SK-N-MC (cell line): ENCODE measurements around the gene TTC28.
"Not testable (repeated sequence)": the region's sequence is repeated elsewhere in the genome, so short reads cannot be mapped to it uniquely, and the experiment has no call there.

Experiments
- DNase-seq: peaks from one replicate; pipeline ENCODE4 v3.0.0-alpha.2; 2011; ENCODE audit warnings: low read depth, low spot score
- H3K27ac ChIP-seq: fragments of 200-600 bp; sonication (generic); 2 replicates; pipeline ENCODE4 v1.5.1; 2016; ENCODE audit warnings: mixed run types
- H3K36me3 ChIP-seq: fragments of 200-600 bp; sonication (generic); 2 replicates; pipeline ENCODE4 v1.6.1; 2017; ENCODE audit warnings: antibody characterized with exemption, low read length, mixed read lengths; ENCODE audit not compliant: insufficient read depth
- H3K4me3 ChIP-seq: fragments of 200-600 bp; sonication (generic); 2 replicates; pipeline ENCODE4 v1.5.1; 2016
- H3K9ac ChIP-seq: fragments of 200-600 bp; sonication (generic); 2 replicates; pipeline ENCODE4 v1.8.0; 2017; ENCODE audit warnings: mixed run types, mixed read lengths; ENCODE audit not compliant: insufficient read length
- H3K9me3 ChIP-seq: fragments of 200-600 bp; sonication (generic); 2 replicates; pipeline ENCODE4 v1.6.1; 2017; ENCODE audit warnings: low read depth, mild to moderate bottlenecking, antibody characterized with exemption, low read length, moderate library complexity, mixed read lengths
- EZH2 ChIP-seq: fragments of 200-600 bp; sonication (generic); IDR thresholded peaks from one replicate; pipeline ENCODE4 v1.6.1; 2017; ENCODE audit warnings: antibody characterized with exemption
- FOXP2 ChIP-seq: optimal IDR thresholded peaks from 2 replicates; pipeline ENCODE3; 2011; ENCODE audit warnings: mild to moderate bottlenecking, moderate library complexity; ENCODE audit not compliant: insufficient read depth; ENCODE audit errors: extremely low read length, control extremely low read depth
- POLR2AphosphoS5 ChIP-seq: IDR thresholded peaks from 2 replicates; pipeline ENCODE4 v1.6.1; 2012; ENCODE audit warnings: mild to moderate bottlenecking, low read depth, low read length, borderline replicate concordance

The TTC28 gene

DNA sequence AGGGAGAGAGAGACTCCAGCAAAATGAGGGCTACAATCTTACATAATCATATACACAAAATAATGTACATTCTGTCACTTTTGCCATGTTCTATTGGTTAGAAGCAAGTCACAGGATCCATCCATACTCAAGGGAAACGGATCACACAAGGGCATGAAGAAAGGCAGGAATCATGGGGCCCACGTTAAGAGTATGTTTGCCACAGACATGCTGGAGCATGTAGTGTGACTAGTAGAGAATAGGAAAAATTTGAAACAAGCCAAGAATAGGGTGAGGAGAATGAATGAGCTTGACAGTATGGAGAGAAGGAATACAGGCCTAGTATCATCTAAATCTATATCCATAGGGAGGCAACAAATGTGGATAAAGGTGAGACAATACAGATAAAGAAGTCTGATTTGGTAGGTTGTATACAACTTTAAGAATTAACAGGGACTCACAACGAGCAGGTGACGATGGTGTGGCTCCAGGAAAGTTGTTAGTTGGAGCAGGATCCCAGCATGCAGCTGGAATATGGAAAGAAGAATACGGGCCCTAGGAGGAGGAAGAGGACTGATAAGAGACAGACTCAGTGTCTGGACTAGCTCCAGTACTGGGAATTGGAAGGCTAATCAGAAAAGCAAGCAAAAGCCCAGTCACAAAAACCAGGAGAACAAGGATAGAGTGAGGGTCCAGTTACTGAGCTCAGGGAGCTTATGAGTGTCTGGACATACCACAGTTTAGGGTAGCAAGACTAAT lies 458.8 kb downstream of the TTC28 start:
- no peak for TF ChIP-seq FOXP2
- TF ChIP-seq EZH2, result no peak
- no peak for TF ChIP-seq POLR2AphosphoS5
- H3K9ac ChIP-seq, result no peak overlapping the region
- H3K27ac ChIP-seq, result no peak overlapping the region
- H3K36me3 ChIP-seq, result no peaks in the 10 kb centered on the region
- DNase-seq, result no peak
- no peak overlapping the region for H3K4me3 ChIP-seq
- no peaks in the 10 kb centered on the region for H3K9me3 ChIP-seq

DNA sequence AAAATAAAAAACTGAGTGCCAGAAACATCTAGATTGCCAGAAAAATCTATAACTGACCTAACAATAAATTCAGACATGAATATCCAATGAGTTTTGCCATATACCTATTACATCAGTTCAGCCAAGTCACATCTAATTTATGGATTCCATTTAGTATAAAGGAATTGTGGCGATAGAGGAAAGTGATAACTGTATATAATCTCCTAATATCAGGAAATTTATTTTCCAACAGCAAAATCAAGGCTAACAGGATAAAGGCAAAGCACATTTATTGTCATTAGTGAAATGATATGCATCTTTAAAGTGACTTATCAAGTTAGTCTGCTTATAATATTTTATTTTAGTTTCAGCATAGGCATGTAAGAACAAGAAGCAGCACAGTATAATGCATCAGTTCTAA lies 462.4 kb downstream of the TTC28 start:
- Histone ChIP-seq H3K36me3 (no peaks in the 10 kb centered on the region), H3K4me3 (no peak overlapping the region), H3K9me3 (no peaks in the 10 kb centered on the region), H3K27ac (no peak overlapping the region), H3K9ac (no peak overlapping the region)
- no peak for DNase-seq
- no peak for TF ChIP-seq POLR2AphosphoS5
- no peak for TF ChIP-seq EZH2
- no peak for TF ChIP-seq FOXP2

DNA sequence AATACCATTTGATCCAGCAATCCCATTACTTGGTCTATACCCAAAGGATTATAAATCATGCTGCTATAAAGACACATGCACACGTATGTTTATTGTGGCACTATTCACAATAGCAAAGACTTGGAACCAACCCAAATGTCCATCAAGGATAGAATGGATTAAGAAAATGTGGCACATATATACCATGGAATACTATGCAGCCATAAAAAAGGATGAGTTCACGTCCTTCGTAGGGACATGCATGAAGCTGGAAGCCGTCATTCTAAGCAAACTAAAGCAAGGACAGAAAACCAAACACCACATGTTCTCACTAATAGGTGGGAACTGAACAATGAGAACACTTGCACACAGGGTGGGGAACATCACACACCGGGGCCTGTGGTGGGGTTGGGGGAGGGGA lies 464.9 kb downstream of the TTC28 start:
- H3K4me3 ChIP-seq, H3K9me3 ChIP-seq, H3K9ac ChIP-seq, DNase-seq, H3K36me3 ChIP-seq, H3K27ac ChIP-seq: not testable (repeated sequence)

DNA sequence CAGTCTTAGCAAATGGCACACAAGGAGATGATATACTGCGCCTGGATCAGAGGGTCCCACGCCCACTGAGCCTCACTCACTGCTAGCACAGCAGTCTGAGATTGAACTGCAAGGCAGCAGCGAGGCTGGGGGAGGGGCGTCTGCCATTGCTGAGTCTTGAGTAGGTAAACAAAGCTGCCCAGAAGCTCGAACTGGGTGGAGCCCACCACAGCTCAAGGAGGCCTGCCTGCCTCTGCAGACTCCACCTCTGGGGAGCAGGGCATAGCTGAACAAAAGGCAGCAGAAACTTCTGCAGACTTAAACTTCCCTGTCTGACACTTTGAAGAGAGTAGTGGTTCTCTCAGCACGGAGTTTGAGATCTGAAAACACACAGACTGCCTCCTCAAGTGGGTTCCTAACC lies 470.2 kb downstream of the TTC28 start:
- H3K36me3 ChIP-seq, H3K9me3 ChIP-seq, H3K27ac ChIP-seq, H3K4me3 ChIP-seq, DNase-seq, H3K9ac ChIP-seq: not testable (repeated sequence)

DNA sequence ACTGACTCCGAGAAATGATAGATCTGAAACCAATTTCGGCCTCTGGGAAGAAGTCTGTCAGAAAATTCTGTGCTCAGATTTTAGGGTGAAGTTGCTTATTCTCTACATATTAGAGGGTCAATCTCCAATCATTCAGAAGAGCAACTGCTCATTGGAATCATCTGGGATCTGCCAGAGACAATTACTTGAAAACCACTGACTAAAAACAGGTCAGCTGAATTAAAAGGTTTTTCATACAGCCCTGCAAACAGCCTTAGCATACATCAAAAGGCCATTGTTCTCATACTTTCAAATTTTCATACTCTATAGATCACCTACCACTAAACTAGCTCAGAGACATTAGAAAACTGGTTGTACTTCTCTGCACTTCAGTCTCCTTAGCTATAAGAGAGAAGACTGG lies 470.9 kb downstream of the TTC28 start:
- H3K9ac ChIP-seq, result no peak overlapping the region
- H3K9me3 ChIP-seq, result no peaks in the 10 kb centered on the region
- no peaks in the 10 kb centered on the region for H3K36me3 ChIP-seq
- no peak overlapping the region for H3K4me3 ChIP-seq
- DNase-seq, result no peak
- TF ChIP-seq EZH2 (no peak), FOXP2 (no peak)
- no peak overlapping the region for H3K27ac ChIP-seq

DNA sequence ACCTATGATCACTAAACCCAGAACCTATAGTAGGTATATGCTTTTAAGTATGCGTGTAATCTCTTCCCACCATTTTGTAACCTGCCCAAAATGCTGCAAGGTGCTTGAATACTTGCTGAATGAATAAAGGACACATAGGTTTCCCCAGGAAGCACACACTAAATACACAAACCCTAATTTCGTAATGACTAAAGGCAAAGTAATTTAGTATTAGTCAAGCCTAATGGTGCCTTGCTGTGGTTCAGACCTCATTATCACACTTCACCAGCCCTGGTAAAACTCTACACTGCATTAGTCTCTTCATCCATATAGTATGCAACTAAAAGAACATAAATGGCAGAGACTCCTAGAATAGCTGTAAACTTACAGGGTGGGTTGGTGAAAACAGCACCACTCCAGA lies 471.6 kb downstream of the TTC28 start:
- no peak overlapping the region for H3K27ac ChIP-seq
- H3K9me3 ChIP-seq, result no peaks in the 10 kb centered on the region
- H3K36me3 ChIP-seq, result no peaks in the 10 kb centered on the region
- TF ChIP-seq FOXP2 (no peak), POLR2AphosphoS5 (no peak), EZH2 (no peak)
- no peak overlapping the region for H3K4me3 ChIP-seq
- no peak overlapping the region for H3K9ac ChIP-seq
- no peak for DNase-seq

DNA sequence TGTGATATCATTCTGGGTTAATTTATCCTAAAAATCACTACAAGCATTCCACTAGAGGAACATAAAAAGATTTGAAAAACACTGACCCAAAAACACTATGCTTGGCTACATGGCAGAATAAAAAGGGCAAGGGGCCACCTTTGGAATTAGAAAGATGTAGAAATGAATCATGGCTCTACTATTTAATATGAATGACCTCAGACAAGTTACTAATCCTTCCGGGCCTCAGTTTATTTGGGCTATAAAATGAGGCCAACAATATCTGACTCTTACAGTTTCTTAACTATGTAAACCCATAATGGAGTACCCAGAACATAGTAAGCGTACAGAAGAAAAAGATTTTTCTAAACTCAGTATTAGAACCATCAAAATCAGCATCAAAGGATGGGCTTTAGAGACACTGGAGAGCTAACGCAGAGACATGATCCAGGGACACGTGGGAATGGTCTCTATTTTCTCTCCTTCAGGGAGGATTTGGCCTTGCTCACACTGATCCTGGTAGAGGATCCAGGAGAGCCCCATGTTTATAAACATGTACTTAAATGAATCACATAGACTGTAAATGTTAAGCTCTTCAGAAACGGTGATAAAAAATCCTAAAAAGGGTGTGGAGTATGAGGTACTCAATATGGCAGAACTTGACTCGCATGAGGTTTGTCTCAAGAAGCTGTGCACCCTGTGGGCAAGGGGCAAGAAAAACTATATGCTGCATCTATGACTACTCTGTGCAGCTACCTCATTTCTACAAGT lies 472.2 kb downstream of the TTC28 start:
- no peak for TF ChIP-seq FOXP2
- no peak for TF ChIP-seq EZH2
- TF ChIP-seq POLR2AphosphoS5, result no peak
- H3K27ac ChIP-seq, result no peak overlapping the region
- no peak overlapping the region for H3K4me3 ChIP-seq
- H3K36me3 ChIP-seq, result no peaks in the 10 kb centered on the region
- H3K9ac ChIP-seq, result no peak overlapping the region
- no peaks in the 10 kb centered on the region for H3K9me3 ChIP-seq
- DNase-seq, result no peak

DNA sequence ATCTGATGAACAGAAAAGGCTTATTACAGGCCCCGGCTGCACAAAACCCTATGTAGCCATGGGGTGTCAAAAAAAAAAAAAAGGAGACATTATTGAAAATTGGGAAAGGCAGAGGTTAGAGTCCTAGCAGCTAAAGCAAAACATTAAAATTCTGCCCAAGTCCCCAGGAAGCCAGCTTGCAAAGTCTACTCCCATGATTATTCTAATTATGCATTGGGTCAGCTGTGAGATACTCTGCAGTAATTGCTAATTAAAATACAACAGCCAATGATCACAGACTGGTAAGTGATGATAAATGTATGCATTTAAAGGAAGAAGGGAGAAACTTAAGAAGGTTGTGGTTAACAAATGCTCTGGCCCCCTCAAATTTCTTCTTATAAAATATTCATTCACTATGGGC lies 473.7 kb downstream of the TTC28 start:
- DNase-seq, result no peak
- Histone ChIP-seq H3K36me3 (no peaks in the 10 kb centered on the region), H3K9me3 (no peaks in the 10 kb centered on the region), H3K4me3 (no peak overlapping the region), H3K9ac (no peak overlapping the region), H3K27ac (no peak overlapping the region)
- TF ChIP-seq FOXP2 (no peak), EZH2 (no peak), POLR2AphosphoS5 (no peak)

DNA sequence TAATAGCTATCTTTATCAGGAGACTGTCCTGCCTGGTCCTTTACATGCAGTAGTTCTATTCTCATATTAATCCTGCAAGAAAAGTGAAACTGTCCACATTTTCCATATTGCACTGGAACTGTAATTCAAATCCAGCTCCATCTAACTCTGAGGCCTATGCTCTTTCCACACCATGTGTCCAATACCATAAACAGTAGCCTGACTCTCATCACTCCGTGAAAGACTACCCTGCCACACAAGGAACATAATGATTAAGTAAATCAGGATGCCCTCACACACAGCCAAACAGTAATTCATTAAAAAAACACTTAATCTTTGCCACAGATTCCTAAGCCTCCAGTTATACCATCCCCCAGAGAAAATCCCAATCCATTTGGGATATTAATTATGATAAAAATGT lies 475.3 kb downstream of the TTC28 start:
- H3K4me3 ChIP-seq, result no peak overlapping the region
- TF ChIP-seq EZH2 (no peak), FOXP2 (no peak), POLR2AphosphoS5 (no peak)
- no peak for DNase-seq

More for the DNA sequence above, 475.3 kb downstream of the TTC28 start:
- no peaks in the 10 kb centered on the region for H3K9me3 ChIP-seq
- no peaks in the 10 kb centered on the region for H3K36me3 ChIP-seq
- H3K9ac ChIP-seq, result no peak overlapping the region
- H3K27ac ChIP-seq, result no peak overlapping the region
